Measurements from ENCODE around the gene FOXL2.

FOXL2 gene

GRCh38 chr3:138975351-138975750 is 28.4 kb upstream of the FOXL2 start:
- TF ChIP-seq CTCF (IDR thresholded peaks at IDR 0.05; ENCODE audit: insufficient read depth, low read length, missing control alignments), result no peak
- no peak overlapping the region for H3K4me3 ChIP-seq (ENCODE audit: low read depth, low read length)
- ChIA-PET CTCF (interaction anchor here (1.2 to 1.6 kb wide), 2 partner anchors 39 to 52 kb away, joined by 3 to 4 read pairs; no protein-coding TSS in a partner anchor), POLR2A (no interaction called here)
- no peak for DNase-seq (ENCODE audit: low read depth, low spot score)

- POLR2A ChIA-PET, result no interaction called here
- no peak overlapping the region for H3K4me3 ChIP-seq (ENCODE audit: low read depth, low read length)
- CTCF ChIA-PET, result interaction anchor here (1.2 to 1.6 kb wide), 2 partner anchors 38 to 51 kb away, joined by 3 to 4 read pairs; no protein-coding TSS in a partner anchor
- TF ChIP-seq CTCF (IDR thresholded peaks at IDR 0.05; ENCODE audit: insufficient read depth, low read length, missing control alignments), result no peak
- DNase-seq (ENCODE audit: low read depth, low spot score), result no peak
Measured at GRCh38 chr3:138974462-138974861, 27.5 kb upstream of the FOXL2 start.

- DNase-seq (ENCODE audit: low read depth, low spot score), result no peak
- ChIA-PET CTCF (interaction anchor here (1.0 to 1.1 kb wide), 2 partner anchors 8 to 21 kb away, joined by 3 read pairs; no protein-coding TSS in a partner anchor), POLR2A (no interaction called here)
- no peak overlapping the region for H3K4me3 ChIP-seq (ENCODE audit: low read depth, low read length)
- TF ChIP-seq CTCF (IDR thresholded peaks at IDR 0.05; ENCODE audit: insufficient read depth, low read length, missing control alignments), result no peak
Measured at GRCh38 chr3:138972941-138973340, 26.0 kb upstream of the FOXL2 start.

- TF ChIP-seq CTCF (IDR thresholded peaks at IDR 0.05; ENCODE audit: insufficient read depth, low read length, missing control alignments), result no peak
- DNase-seq (ENCODE audit: low read depth, low spot score), result no peak
- H3K4me3 ChIP-seq (ENCODE audit: low read depth, low read length), result no peak overlapping the region
- POLR2A ChIA-PET, result no interaction called here
- CTCF ChIA-PET, result interaction anchor here (1.0 to 2.6 kb wide), 4 partner anchors 8 to 140 kb away, joined by 3 to 10 read pairs (median 3); no protein-coding TSS in a partner anchor
Measured at GRCh38 chr3:138971766-138972320, 24.9 kb upstream of the FOXL2 start.

- no peak for DNase-seq (ENCODE audit: low read depth, low spot score)
- CTCF ChIA-PET, result no interaction called here
- no peak overlapping the region for H3K4me3 ChIP-seq (ENCODE audit: low read depth, low read length)
- TF ChIP-seq CTCF (IDR thresholded peaks at IDR 0.05; ENCODE audit: insufficient read depth, low read length, missing control alignments), result no peak
- POLR2A ChIA-PET, result no interaction called here
Measured at GRCh38 chr3:138964923-138965322, 18.0 kb upstream of the FOXL2 start.

- CTCF ChIA-PET, result interaction anchor here (1.2 kb wide), 1 partner anchor 28 kb away, joined by 3 read pairs; no protein-coding TSS in a partner anchor
- TF ChIP-seq CTCF (IDR thresholded peaks at IDR 0.05; ENCODE audit: insufficient read depth, low read length, missing control alignments), result no peak
- POLR2A ChIA-PET, result no interaction called here
Measured at GRCh38 chr3:138964264-138964663, 17.3 kb upstream of the FOXL2 start.

More at GRCh38 chr3:138964264-138964663, 17.3 kb upstream of the FOXL2 start:
- H3K4me3 ChIP-seq (ENCODE audit: low read depth, low read length), result no peak overlapping the region
- DNase-seq (ENCODE audit: low read depth, low spot score), result no peak

Data from AG04449 (cell line).